GDM1 (cell line): ENCODE measurements around the gene VPS8.
"Not testable (repeated sequence)": the region's sequence is repeated elsewhere in the genome, so short reads cannot be mapped to it uniquely, and the experiment has no call there.

Source experiments
- DNase-seq: peaks from one replicate; lab custom pipeline; 2025; lab: John Stamatoyannopoulos, UW

Gene VPS8

DNA sequence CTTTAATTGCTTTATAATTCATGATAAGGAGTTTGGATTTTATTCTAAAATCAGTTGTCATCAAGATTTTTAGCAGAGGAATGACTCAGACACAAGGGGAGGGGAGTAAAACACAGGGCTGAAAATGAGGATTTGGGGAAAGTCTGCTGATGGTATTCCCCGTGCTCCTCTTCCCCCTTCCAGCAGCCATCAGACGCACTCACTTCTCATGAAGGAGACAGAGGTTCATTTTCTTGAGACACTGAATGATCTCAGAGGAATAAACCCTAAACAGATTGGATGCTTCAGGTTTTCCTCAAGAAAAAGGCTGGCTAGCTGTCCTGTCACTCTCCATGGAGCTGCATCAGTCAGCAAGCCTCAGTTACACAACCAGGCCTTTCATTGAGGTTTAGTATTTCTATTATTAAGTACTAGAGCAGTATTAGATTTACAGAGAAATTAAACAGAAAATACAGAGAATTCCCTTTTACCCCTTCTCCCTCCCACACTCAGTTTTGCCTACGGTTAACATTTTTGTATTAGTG is 174.5 kb downstream of the VPS8 start:
- DNase-seq = no peak

DNA sequence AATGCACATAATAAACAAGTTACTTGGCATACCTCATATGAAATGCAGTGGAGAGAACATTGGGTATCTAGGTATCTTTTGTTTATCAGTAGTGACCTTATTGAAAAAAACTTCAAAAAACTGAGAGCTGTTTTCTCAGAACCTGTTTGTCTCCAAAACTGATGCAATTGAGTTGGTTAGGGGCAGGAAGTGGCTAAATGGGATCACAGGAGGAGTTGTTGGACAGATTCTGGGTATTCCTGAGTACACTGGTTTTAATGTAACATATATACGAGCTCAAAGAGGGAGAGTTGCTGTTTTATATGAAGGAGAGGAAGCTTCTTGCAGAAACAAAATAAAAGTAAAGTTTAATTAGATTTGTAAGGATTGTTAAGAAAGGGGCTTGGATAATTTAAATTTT is 181.4 kb downstream of the VPS8 start:
- no peak for DNase-seq

- DNase-seq = not testable (repeated sequence)
Measured at GRCh38 chr3:185003876-185004275, 191.9 kb downstream of the VPS8 start.

GRCh38 chr3:185009650-185010049 is 197.7 kb downstream of the VPS8 start:
- no peak for DNase-seq

DNA sequence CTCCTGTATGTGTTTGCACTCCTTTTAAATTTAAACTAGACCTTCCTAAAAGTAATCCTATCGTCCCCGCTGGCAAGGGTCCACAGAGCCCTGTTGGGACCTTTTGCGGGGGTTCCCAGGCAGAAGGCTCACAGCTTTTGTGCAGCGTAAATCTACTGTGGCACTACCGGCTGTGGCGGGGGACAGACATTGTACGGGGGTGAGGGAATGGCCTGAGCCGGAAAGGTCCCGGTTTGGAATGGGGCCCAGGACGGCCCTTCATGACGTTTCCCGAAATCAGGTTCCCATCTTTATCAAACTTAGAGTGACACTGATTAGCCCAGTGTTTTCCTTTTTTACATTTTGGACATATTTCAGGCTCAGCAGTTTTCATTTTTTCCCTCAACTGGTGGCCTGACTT is 205.6 kb downstream of the VPS8 start:
- DNase-seq = not testable (repeated sequence)

DNA sequence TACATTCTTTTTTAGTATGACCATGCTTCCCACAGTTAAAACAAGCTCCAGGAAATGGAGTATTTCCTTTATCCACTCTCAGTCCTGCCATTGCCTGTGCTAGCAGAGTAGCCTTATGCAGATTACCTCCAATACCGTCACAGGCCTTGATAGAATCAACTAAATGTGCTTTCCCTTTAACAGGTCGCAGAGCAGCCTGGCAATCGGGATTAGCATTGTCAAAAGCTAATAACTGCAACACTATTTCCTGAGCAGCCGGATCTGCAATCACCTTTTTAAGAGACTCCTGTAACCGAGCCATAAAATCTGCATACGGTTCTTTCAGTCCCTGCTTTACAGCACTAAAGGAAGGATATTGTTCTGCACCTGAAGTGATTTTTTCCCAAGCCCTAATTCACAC is 206.0 kb downstream of the VPS8 start:
- not testable (repeated sequence) for DNase-seq

DNA sequence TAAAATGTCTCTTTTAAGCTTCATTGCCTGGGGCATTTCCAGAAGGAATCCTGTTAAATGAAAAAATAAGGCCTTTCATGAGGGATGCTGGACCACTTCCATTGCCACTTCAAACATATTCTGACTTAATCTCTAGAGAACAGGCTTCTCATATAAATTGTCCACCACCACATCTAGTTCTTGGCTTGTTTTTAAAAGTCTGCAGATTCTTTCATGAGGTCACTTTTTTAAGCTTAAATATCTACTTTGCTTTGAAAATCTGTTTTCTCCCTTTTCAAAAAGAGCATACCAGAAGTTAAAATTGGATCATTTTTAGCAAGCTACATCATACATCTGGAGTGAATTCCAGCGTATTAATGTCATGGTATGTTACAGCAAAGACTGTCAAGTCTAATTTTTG is 209.3 kb downstream of the VPS8 start:
- DNase-seq = no peak

- DNase-seq = no peak
Measured at GRCh38 chr3:185024406-185024805, 212.4 kb downstream of the VPS8 start.

- no peak for DNase-seq
Measured at GRCh38 chr3:185024966-185025365, 213.0 kb downstream of the VPS8 start.

DNA sequence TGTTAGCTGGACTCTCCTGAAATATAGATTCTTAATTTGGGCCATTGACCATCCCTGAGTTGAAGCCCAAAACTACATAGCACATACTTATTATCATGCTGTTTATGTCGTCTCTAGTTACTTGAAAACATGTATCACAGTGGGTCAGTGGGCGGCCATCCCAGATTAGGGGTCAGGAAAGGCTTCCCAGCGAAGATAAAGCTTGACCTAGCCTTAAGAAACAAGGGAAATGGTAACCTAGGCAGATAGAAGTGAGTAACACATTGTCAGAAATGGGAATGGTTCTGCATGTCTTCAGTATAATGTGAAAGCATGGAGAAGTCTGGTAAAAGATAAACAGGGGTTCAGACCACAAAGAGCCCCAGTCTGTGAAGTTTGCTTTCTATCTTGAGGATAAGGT is 216.2 kb downstream of the VPS8 start:
- no peak for DNase-seq

DNA sequence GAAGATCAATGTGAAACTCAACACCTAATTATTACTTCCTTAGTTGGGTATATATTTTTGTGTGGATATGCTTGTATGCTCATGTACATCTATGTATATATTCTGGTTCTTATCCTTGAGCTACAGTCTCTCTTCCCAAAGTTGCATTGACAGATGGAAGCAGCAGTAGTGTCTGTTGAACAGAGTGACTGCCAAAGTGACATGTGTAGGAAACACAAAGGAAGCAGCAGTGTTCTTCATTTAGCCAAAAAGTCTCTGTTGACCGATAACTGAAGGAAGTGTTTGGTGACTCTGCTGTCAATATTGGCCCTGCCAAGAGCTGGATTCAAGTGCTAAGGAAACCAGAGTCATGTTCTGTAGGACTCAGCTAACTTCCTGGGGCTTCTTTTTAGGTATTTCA is 217.1 kb downstream of the VPS8 start:
- no peak for DNase-seq

- no peak for DNase-seq
Measured at GRCh38 chr3:185030399-185030798, 218.4 kb downstream of the VPS8 start.

- no peak for DNase-seq
Measured at GRCh38 chr3:185030951-185031350, 219.0 kb downstream of the VPS8 start.

DNA sequence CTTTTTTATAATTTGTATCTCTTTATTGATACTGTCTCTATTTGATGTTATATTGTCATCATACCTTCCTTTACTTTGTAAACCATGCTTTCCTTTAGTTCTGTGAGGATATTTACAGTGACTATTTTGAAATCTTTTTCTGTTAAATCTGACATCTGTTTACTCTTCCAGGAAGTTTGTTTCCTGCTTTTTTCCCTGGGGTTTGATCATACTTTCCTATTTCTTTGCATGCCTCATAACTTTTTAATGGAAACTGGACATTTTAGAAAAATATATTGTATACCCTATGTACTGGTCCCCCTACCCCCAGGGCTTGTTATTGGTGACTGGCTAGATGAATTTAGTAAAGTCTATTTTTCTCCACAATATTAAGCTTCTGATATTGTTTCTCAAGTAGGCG is 225.8 kb downstream of the VPS8 start:
- DNase-seq = no peak

GRCh38 chr3:185040425-185040824 is 228.5 kb downstream of the VPS8 start:
- DNase-seq = no peak

DNA sequence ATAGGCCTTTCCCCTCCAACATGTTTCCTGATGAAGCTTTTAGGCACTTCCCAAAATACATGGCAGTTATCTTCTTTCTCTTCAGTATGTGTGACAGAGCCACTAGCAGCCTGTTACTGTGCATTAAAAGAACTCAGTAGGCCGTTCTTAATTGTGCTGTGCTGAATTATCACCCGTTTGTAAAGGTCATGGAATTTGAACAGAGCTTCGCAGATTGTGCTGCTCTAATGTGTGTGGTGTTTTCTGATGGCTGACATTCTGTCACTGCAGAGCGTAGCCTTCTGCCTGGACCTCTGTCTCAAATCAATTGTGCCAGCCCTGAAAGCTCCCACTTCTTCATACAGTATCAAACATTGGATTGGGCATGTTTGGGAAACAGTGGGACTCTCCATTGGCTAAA is 229.6 kb downstream of the VPS8 start:
- no peak for DNase-seq

GRCh38 chr3:185042312-185043050 is 230.5 kb downstream of the VPS8 start:
- DNase-seq = no peak

- DNase-seq = no peak
Measured at GRCh38 chr3:185046164-185046515, 234.2 kb downstream of the VPS8 start.

DNA sequence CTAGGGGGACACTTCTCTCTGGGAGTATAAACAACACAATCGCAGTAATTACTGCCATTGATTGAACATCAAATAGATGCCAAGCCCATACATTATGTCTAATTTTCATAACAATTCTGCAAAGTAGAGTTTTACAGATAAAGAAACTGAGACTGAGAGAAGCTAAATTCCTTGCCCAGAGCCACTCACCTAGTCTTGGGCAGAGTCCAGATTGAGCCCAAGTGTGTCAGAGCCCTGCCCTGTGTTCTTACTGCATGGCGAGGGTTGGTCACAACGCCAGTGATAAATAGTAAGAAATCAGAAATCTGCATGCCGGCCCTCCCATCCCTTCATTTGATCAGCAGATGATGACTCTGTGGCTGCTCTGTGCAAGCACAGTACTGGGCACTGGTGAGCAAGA is 234.6 kb downstream of the VPS8 start:
- DNase-seq = no peak

DNA sequence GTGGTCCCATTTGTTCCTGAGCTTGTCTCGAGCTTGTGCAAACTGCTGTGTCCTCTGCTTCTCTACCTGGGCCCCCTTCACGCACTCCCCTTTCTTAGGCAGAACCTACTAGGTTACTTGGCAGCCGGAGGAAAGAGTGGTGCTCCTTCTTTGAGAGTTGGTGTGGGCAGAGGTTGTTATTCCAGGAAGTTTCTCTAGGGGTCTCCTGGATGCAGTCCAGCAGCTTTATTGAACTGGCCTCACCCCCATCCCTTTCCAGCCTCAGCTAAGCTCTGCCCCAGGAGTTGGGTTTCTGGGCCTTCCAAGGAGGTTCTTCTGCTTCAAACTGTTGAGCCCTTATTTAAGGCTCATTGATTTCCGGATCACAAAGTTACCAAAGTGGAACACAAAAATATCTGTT is 237.7 kb downstream of the VPS8 start:
- no peak for DNase-seq

GRCh38 chr3:185051801-185052200 is 239.8 kb downstream of the VPS8 start:
- no peak for DNase-seq

DNA sequence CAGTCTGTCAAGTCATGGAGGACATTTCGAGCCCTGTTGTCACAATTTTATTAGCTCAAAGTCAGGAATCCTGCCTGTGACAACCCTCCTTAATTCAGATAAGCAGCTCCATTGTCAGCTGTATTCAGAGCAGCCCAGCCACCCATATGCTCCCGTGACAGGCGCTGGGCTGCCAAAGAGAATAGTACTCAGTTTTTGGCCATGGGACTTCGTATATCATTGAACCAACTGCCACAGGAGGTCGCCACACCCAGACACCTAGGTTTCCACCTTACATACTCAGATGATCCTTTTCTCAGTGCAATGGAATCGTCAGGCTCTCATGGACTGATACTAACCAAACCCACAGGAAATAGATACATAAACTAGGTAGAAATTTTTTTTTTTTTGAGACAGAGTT is 240.7 kb downstream of the VPS8 start:
- DNase-seq = no peak

GRCh38 chr3:185056908-185057307 is 244.9 kb downstream of the VPS8 start:
- DNase-seq = no peak

GRCh38 chr3:185057829-185058228 is 245.9 kb downstream of the VPS8 start:
- no peak for DNase-seq
